HEK293T (cell line): Measurements from ENCODE around the gene CSNK2A3.

Source experiments
- CTCF ChIA-PET: fragments of 350-600 bp; formaldehyde crosslinking; extraction: SDS; loops from one replicate; lab custom pipeline; 2021; ENCODE audit warnings: antibody characterized with exemption, inconsistent platforms; lab: Yijun Ruan, JAX
- POLR2A ChIA-PET: fragments of 350-600 bp; formaldehyde crosslinking; extraction: SDS; loops from one replicate; lab custom pipeline; 2020; ENCODE audit warnings: antibody characterized with exemption, inconsistent platforms; lab: Yijun Ruan, JAX
- DNase-seq: peaks from one replicate; pipeline ENCODE4 v3.0.0; 2012; ENCODE audit warnings: mixed read lengths; ENCODE audit errors: extremely low spot score
- ARNT ChIP-seq: fragments of 450-650 bp; IDR thresholded peaks from 2 replicates; pipeline ENCODE4 v1.6.1; 2017; ENCODE audit warnings: mild to moderate bottlenecking
- BHLHE40 ChIP-seq: fragments of 450-650 bp; IDR thresholded peaks from 2 replicates; pipeline ENCODE4 v1.6.1; 2016; ENCODE audit warnings: mild to moderate bottlenecking, moderate library complexity, borderline replicate concordance
- CTBP1 ChIP-seq: fragments of 450-650 bp; IDR thresholded peaks from 2 replicates; pipeline ENCODE4 v1.6.1; 2016; ENCODE audit warnings: borderline replicate concordance
- ELF4 ChIP-seq: fragments of 450-650 bp; IDR thresholded peaks from 2 replicates; pipeline ENCODE4 v1.6.1; 2017; ENCODE audit warnings: antibody characterized with exemption
- FOXA1 ChIP-seq: fragments of 450-650 bp; IDR thresholded peaks from 2 replicates; pipeline ENCODE4 v1.6.1; 2016; ENCODE audit warnings: mild to moderate bottlenecking
- FOXK2 ChIP-seq: fragments of 450-650 bp; IDR thresholded peaks from 2 replicates; pipeline ENCODE4 v1.6.1; 2016; ENCODE audit warnings: mild to moderate bottlenecking
- FOXM1 ChIP-seq: fragments of 450-650 bp; IDR thresholded peaks from 2 replicates; pipeline ENCODE4 v1.6.1; 2017; ENCODE audit warnings: mild to moderate bottlenecking, borderline replicate concordance
- HDGF ChIP-seq: fragments of 450-650 bp; IDR thresholded peaks from 2 replicates; pipeline ENCODE4 v1.6.1; 2017; ENCODE audit warnings: antibody characterized with exemption, borderline replicate concordance
- L3MBTL2 ChIP-seq: fragments of 450-650 bp; conservative IDR thresholded peaks from 2 replicates; pipeline ENCODE4 v1.6.1; 2016; ENCODE audit warnings: mild to moderate bottlenecking
- LEF1 ChIP-seq: fragments of 450-650 bp; IDR thresholded peaks from 2 replicates; pipeline ENCODE4 v1.6.1; 2017; ENCODE audit warnings: mild to moderate bottlenecking, borderline replicate concordance
- NFRKB ChIP-seq: fragments of 450-650 bp; IDR thresholded peaks from 2 replicates; pipeline ENCODE4 v1.6.1; 2016; ENCODE audit warnings: mild to moderate bottlenecking, moderate library complexity
- PKNOX1 ChIP-seq: fragments of 450-650 bp; IDR thresholded peaks from 2 replicates; pipeline ENCODE4 v1.6.1; 2016
- SP1 ChIP-seq: fragments of 450-650 bp; IDR thresholded peaks from 2 replicates; pipeline ENCODE4 v1.6.1; 2017
- SUZ12 ChIP-seq: fragments of 450-650 bp; IDR thresholded peaks from 2 replicates; pipeline ENCODE4 v1.6.1; 2016; ENCODE audit warnings: mild to moderate bottlenecking
- TARDBP ChIP-seq: fragments of 450-650 bp; IDR thresholded peaks from 2 replicates; pipeline ENCODE4 v1.6.1; 2016
- ZNF384 ChIP-seq: fragments of 450-650 bp; IDR thresholded peaks from 2 replicates; pipeline ENCODE4 v1.6.1; 2016

CSNK2A3 gene

DNA sequence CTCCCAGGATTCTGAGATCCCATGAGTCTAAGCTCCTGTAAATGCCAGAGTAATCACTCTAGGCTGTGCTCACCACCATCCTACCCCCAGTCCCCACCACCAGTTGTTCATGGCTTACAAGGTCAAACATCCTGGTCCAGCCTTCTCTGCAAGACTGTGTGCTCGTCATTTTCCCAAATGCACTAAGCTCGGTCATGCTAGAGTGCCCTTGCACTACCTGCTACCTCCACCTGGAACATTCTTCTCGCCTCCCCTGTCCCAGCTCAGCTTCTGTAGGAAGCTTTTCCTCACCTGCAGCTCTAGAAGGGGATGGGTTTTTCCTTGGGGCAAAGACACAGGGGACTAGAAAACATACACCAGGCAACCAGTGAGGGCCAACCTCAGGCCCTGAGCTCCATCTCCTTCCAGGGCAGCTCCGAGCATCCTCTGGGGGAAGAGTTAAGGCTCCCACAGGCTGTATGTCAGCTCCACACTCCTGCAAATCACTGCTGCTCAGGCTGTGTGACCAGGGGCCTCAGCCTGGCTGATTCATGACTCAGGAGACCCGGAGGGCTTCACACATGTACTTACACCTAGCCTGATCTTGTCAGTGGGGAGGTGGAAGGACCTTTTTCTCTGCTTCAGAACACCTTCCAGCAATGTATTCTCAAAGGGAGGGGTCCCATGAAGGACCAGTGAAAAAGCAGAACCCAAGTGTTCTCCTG is 37.2 kb upstream of the CSNK2A3 start:
- POLR2A ChIA-PET, result interaction anchor here (1.3 kb wide), 1 partner anchor 11 kb away, joined by 3 read pairs; no protein-coding TSS in a partner anchor
- DNase-seq, result no peak
- CTCF ChIA-PET, result no interaction called here
- TF ChIP-seq FOXA1, result no peak
- no peak for TF ChIP-seq ZNF384
- no peak for TF ChIP-seq CTBP1
- no peak for TF ChIP-seq L3MBTL2

GRCh38 chr11:11389238-11389637 is 36.2 kb upstream of the CSNK2A3 start:
- TF ChIP-seq ZNF384 (no peak), CTBP1 (no peak), FOXM1 (no peak), ARNT (no peak), SUZ12 (no peak), TARDBP (no peak), FOXA1 (no peak), NFRKB (no peak), FOXK2 (no peak), SP1 (no peak), L3MBTL2 (no peak)
- DNase-seq, result no peak
- CTCF ChIA-PET, result no interaction called here
- POLR2A ChIA-PET, result interaction anchor here (1.1 to 1.3 kb wide), 2 partner anchors 10 to 12 kb away, joined by 3 read pairs; no protein-coding TSS in a partner anchor

GRCh38 chr11:11387622-11388305 is 34.7 kb upstream of the CSNK2A3 start:
- TF ChIP-seq HDGF (no peak), FOXM1 (no peak), LEF1 (no peak), ZNF384 (no peak), ARNT (no peak)
- ChIA-PET POLR2A (no interaction called here), CTCF (no interaction called here)
- no peak for DNase-seq

DNA sequence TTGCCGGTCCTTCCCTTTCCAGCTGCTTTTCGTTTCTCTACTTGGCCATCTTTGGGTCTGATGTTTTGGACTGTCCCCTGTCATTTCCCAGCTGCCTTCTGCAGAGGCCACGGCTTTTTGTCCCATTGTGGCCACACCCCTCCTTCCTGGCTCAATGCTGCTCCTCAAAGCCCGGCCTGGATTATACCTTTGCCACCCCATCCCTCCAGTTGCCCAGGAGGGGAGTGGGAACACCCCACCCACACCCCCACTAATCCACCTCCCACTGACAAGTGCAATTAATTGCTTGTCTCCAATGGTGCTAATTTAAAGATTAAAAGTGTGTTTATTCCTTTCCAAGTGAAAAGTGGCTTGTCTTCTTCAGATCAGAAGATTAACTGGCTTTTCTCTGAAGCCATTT is 34.2 kb upstream of the CSNK2A3 start:
- no peak for DNase-seq
- TF ChIP-seq FOXK2 (no peak), HDGF (no peak), FOXM1 (no peak), ELF4 (no peak), CTBP1 (no peak), SUZ12 (no peak), SP1 (no peak), BHLHE40 (no peak), FOXA1 (no peak), L3MBTL2 (no peak), LEF1 (no peak), ZNF384 (no peak), PKNOX1 (no peak)
- ChIA-PET POLR2A (no interaction called here), CTCF (no interaction called here)

- DNase-seq, result no peak
- TF ChIP-seq LEF1 (no peak), FOXM1 (no peak), ARNT (no peak)
- CTCF ChIA-PET, result no interaction called here
- POLR2A ChIA-PET, result no interaction called here
Observed at GRCh38 chr11:11384829-11385228, 31.8 kb upstream of the CSNK2A3 start.

GRCh38 chr11:11383995-11384394 is 30.9 kb upstream of the CSNK2A3 start:
- ChIA-PET POLR2A (no interaction called here), CTCF (no interaction called here)
- no peak for DNase-seq
- TF ChIP-seq FOXM1 (no peak), HDGF (no peak), CTBP1 (no peak), ZNF384 (no peak), LEF1 (no peak), SP1 (no peak), ELF4 (no peak), FOXK2 (no peak), PKNOX1 (no peak), TARDBP (no peak), NFRKB (no peak), BHLHE40 (no peak)

- ChIA-PET CTCF (no interaction called here), POLR2A (no interaction called here)
- no peak for TF ChIP-seq FOXA1
- DNase-seq, result no peak
Observed at GRCh38 chr11:11382858-11383532, 29.9 kb upstream of the CSNK2A3 start.
